K562 (cell line): ENCODE measurements around the gene MIDN. TPM values are rescaled to one million over a fixed set of nuclear protein-coding genes. Genes with fewer than 3 reads are reported as not detected.

ENCODE experiments used
- ARID1B ChIP-seq: fragments of 450-650 bp; IDR thresholded peaks from 2 replicates; pipeline ENCODE4 v1.6.1; 2016; ENCODE audit warnings: antibody characterized with exemption, mild to moderate bottlenecking, inconsistent platforms
- BRF1 ChIP-seq: IDR thresholded peaks from 3 replicates; pipeline ENCODE4 v1.6.1; 2011; ENCODE audit warnings: borderline replicate concordance, mild to moderate bottlenecking; ENCODE audit not compliant: insufficient read length; ENCODE audit errors: extremely low read depth
- BRF2 ChIP-seq: IDR thresholded peaks from 3 replicates; pipeline ENCODE4 v1.6.1; 2011; ENCODE audit warnings: borderline replicate concordance, mild to moderate bottlenecking; ENCODE audit not compliant: insufficient read length, insufficient read depth
- CREB3L1 ChIP-seq: fragments of 450-650 bp; IDR thresholded peaks from 2 replicates; pipeline ENCODE4 v1.6.1; 2014; ENCODE audit warnings: low read depth, mild to moderate bottlenecking, moderate library complexity, borderline replicate concordance
- DDX20 ChIP-seq: fragments of 450-650 bp; IDR thresholded peaks from 2 replicates; pipeline ENCODE4 v1.6.1; 2016; ENCODE audit warnings: missing genetic modification characterization, low read depth, mild to moderate bottlenecking, missing compliant biosample characterization, moderate library complexity
- HMGN3 ChIP-seq: IDR thresholded peaks from 2 replicates; pipeline ENCODE4 v1.6.1; 2011; ENCODE audit warnings: borderline replicate concordance, low read depth, mild to moderate bottlenecking, mixed read lengths, low read length; ENCODE audit not compliant: insufficient read length; ENCODE audit errors: extremely low read depth
- IFI16 ChIP-seq: fragments of 250-450 bp; sonication (Bioruptor Pico); IDR thresholded peaks from 2 replicates; pipeline ENCODE4 v2.1.2; 2022; ENCODE audit warnings: mild to moderate bottlenecking, inconsistent platforms
- KAT7 ChIP-seq: sonication (generic); formaldehyde crosslinking; IDR thresholded peaks from 2 replicates; pipeline ENCODE4 v1.8.0; 2022; ENCODE audit warnings: missing genetic modification reagents, mild to moderate bottlenecking, borderline replicate concordance
- L3MBTL2 ChIP-seq: fragments of 450-650 bp; IDR thresholded peaks from 2 replicates; pipeline ENCODE4 v1.6.1; 2016; ENCODE audit warnings: mild to moderate bottlenecking, moderate library complexity
- LARP7 ChIP-seq: fragments of 450-650 bp; IDR thresholded peaks from 2 replicates; pipeline ENCODE4 v1.6.1; 2016
- NFE2 ChIP-seq: IDR thresholded peaks from 2 replicates; pipeline ENCODE4 v1.6.1; 2014; ENCODE audit warnings: antibody characterized with exemption, low read depth
- NFE2L1 ChIP-seq: fragments of 450-650 bp; IDR thresholded peaks from 2 replicates; pipeline ENCODE4 v1.6.1; 2016; ENCODE audit warnings: missing genetic modification characterization, low read depth, mild to moderate bottlenecking, missing compliant biosample characterization, moderate library complexity, borderline replicate concordance
- SETDB1 ChIP-seq: IDR thresholded peaks from one replicate; pipeline ENCODE4 v1.6.1; 2012; ENCODE audit warnings: low read length, control low read depth, inconsistent platforms
- SRSF9 ChIP-seq: fragments of 200-400 bp; formaldehyde crosslinking; IDR thresholded peaks from 2 replicates; pipeline ENCODE4 v1.6.1; 2017; ENCODE audit warnings: low read depth, low read length, borderline replicate concordance
- TRIM24 ChIP-seq, 2 experiments: fragments of 450-650 bp; IDR thresholded peaks; 2 replicates each; pipeline ENCODE4 v1.6.1; 2016
- ZBTB2 ChIP-seq: fragments of 450-650 bp; IDR thresholded peaks from 2 replicates; pipeline ENCODE4 v1.6.1; 2016; ENCODE audit warnings: antibody characterized with exemption
- ZNF212 ChIP-seq: fragments of 450-650 bp; formaldehyde crosslinking; IDR thresholded peaks from 2 replicates; pipeline ENCODE4 v1.4.0; 2020; ENCODE audit warnings: mild to moderate bottlenecking
- ZNF696 ChIP-seq: fragments of 250-450 bp; sonication (Bioruptor Pico); conservative IDR thresholded peaks from 2 replicates; pipeline ENCODE4 v1.4.0; 2020; ENCODE audit warnings: mild to moderate bottlenecking, moderate library complexity
- ZNF830 ChIP-seq: fragments of 250-450 bp; sonication (Bioruptor Pico); IDR thresholded peaks from 2 replicates; pipeline ENCODE4 v1.5.0; 2021; ENCODE audit warnings: mild to moderate bottlenecking
- polyA plus RNA-seq, 8 experiments: library from polyadenylated mRNA; depleted of rRNA in 4 of 8; stranded (reverse) in 5 of 8; unstranded in 3 of 8; fragments of >200 nt; fragmentation: Nextera tagmentation in 2 of 8; fragmentation: Illumina TruSeq in 1 of 8; extraction: Ambion mirVana in 2 of 8; extraction: Trizol in 1 of 8; gene quantifications; 2 replicates each; pipeline versions ENCODE4 v1.2.1 to v1.2.3, GENCODE V29; 2011 to 2014; ENCODE audit warnings: inconsistent platforms in 1 of 8, missing spikeins in 1 of 8
- total RNA-seq, 7 experiments: library from RNA; depleted of rRNA in 6 of 7; stranded (reverse); fragments of >200 nt in 6 of 7; fragmentation: Illumina TruSeq in 2 of 7; extraction: Trizol in 2 of 7; gene quantifications; 2 replicates each; pipeline versions ENCODE4 v1.2.1 to v1.2.3, GENCODE V29; 2011 to 2021; ENCODE audit warnings: low replicate concordance in 1 of 7
- TF ChIP-seq, protein P1 (sequence below): sonication (generic); formaldehyde crosslinking; IDR thresholded peaks from 2 replicates; pipeline ENCODE4 v1.8.1; 2022; ENCODE audit warnings: missing genetic modification reagents
- TF ChIP-seq, protein P2 (sequence below): fragments of 450-650 bp; IDR thresholded peaks from 2 replicates; pipeline ENCODE4 v1.7.1; 2018; ENCODE audit warnings: mild to moderate bottlenecking, low read depth; ENCODE audit not compliant: partially characterized antibody

MIDN gene
- total and polyA plus RNA-seq, 9 of the 15 experiments (the other 6 are each of a cell fraction or from before 2014, with no cell fraction given) = 0.17 to 120 (median 10.1) TPM

GRCh38 chr19:1248139-1248785, at the start of gene MIDN (continued):
- TF ChIP-seq DDX20 (tag) (no peak), SETDB1 (no peak), TRIM24 (IDR thresholded peaks at IDR 0.05) (peak in 1 of 2 experiments; percentile 32; a peak in 1 of 4 replicates), ZBTB2 (no peak; the same call in 1 of the 2 replicates), KAT7 (CRISPR knock-in tag) (peak; percentile 85; the same call in 1 of the 2 replicates), CREB3L1 (0 out of 2 replicates have a peak, but pooled peaks have one; percentile 7), NFE2L1 (tag) (no peak), LARP7 (no peak), BRF2 (no peak), NFE2 (peak; percentile 43; the same call in 1 of the 2 replicates), HMGN3 (peak; percentile 56), ZNF696 (CRISPR knock-in tag) (no peak), ZNF830 (CRISPR knock-in tag) (no peak), SRSF9 (no peak), L3MBTL2 (peak; percentile 47; the same call in 1 of the 2 replicates), BRF1 (no peak), ARID1B (peak; percentile 74), IFI16 (CRISPR knock-in tag) (no peak), ZNF212 (CRISPR knock-in tag) (no peak)
- TF ChIP-seq, protein P1, sequence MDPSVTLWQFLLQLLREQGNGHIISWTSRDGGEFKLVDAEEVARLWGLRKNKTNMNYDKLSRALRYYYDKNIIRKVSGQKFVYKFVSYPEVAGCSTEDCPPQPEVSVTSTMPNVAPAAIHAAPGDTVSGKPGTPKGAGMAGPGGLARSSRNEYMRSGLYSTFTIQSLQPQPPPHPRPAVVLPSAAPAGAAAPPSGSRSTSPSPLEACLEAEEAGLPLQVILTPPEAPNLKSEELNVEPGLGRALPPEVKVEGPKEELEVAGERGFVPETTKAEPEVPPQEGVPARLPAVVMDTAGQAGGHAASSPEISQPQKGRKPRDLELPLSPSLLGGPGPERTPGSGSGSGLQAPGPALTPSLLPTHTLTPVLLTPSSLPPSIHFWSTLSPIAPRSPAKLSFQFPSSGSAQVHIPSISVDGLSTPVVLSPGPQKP (CRISPR knock-in tag) = no peak
- TF ChIP-seq, protein P2, sequence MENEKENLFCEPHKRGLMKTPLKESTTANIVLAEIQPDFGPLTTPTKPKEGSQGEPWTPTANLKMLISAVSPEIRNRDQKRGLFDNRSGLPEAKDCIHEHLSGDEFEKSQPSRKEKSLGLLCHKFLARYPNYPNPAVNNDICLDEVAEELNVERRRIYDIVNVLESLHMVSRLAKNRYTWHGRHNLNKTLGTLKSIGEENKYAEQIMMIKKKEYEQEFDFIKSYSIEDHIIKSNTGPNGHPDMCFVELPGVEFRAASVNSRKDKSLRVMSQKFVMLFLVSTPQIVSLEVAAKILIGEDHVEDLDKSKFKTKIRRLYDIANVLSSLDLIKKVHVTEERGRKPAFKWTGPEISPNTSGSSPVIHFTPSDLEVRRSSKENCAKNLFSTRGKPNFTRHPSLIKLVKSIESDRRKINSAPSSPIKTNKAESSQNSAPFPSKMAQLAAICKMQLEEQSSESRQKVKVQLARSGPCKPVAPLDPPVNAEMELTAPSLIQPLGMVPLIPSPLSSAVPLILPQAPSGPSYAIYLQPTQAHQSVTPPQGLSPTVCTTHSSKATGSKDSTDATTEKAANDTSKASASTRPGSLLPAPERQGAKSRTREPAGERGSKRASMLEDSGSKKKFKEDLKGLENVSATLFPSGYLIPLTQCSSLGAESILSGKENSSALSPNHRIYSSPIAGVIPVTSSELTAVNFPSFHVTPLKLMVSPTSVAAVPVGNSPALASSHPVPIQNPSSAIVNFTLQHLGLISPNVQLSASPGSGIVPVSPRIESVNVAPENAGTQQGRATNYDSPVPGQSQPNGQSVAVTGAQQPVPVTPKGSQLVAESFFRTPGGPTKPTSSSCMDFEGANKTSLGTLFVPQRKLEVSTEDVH = no peak
